IMR-90 (cell line): ENCODE data around the gene FAM149B1. TPM values are rescaled to one million over a fixed set of nuclear protein-coding genes. Genes with fewer than 3 reads are reported as not detected.

ENCODE experiments used
- ATAC-seq: fragments of 200-7000 bp; cut with Tn5 transposase; 2 replicates; pipeline ENCODE4 v1.9.1; 2020; ENCODE audit warnings: low read depth, mild to moderate bottlenecking, moderate library complexity
- BruUV-seq: library from RNA; stranded (reverse); fragments of 400-500 nt; replicated peaks from 2 replicates; lab custom pipeline; 2021; lab: Mats Ljungman, UMichigan
- CTCF ChIA-PET: fragments of 300-600 bp; formaldehyde crosslinking; extraction: SDS; loops from one replicate; lab custom pipeline; 2021; ENCODE audit warnings: antibody characterized with exemption; lab: Yijun Ruan, JAX
- POLR2A ChIA-PET: fragments of 300-600 bp; sonication (Branson Sonifier 250); formaldehyde crosslinking; loops from one replicate; lab custom pipeline; 2022; ENCODE audit warnings: antibody characterized with exemption; ENCODE audit not compliant: unreplicated experiment; lab: Charles Lee
- DNase-seq: peaks from one replicate; pipeline ENCODE4 v3.0.0; 2013
- H2AFZ ChIP-seq: replicated peaks from 2 replicates; pipeline ENCODE3; 2013; ENCODE audit warnings: low read length, mild to moderate bottlenecking; ENCODE audit not compliant: poor library complexity
- H2AK5ac ChIP-seq: 2 replicates; pipeline ENCODE4 v1.6.1; 2013; ENCODE audit warnings: low read depth, low read length, inconsistent platforms
- H2AK9ac ChIP-seq: replicated peaks from 2 replicates; pipeline ENCODE3; 2013; ENCODE audit warnings: mild to moderate bottlenecking, low read depth, low read length, moderate library complexity; ENCODE audit not compliant: poor library complexity
- H2BK120ac ChIP-seq: 2 replicates; pipeline ENCODE4 v1.6.1; 2013; ENCODE audit warnings: low read depth, low read length, inconsistent platforms
- H2BK15ac ChIP-seq: 3 replicates; pipeline ENCODE4 v1.6.1; 2013; ENCODE audit warnings: low read depth, low read length, inconsistent platforms
- H2BK20ac ChIP-seq: 2 replicates; pipeline ENCODE4 v1.6.1; 2013; ENCODE audit warnings: low read depth, mild to moderate bottlenecking, inconsistent platforms, low read length, moderate library complexity
- H2BK5ac ChIP-seq: 2 replicates; pipeline ENCODE4 v1.6.1; 2013; ENCODE audit warnings: mild to moderate bottlenecking, low read depth, low read length, inconsistent platforms; ENCODE audit not compliant: poor library complexity, severe bottlenecking
- H3K14ac ChIP-seq: replicated peaks from 2 replicates; pipeline ENCODE4 v1.6.1; 2013; ENCODE audit warnings: low read depth, low read length, inconsistent platforms
- H3K18ac ChIP-seq: 2 replicates; pipeline ENCODE4 v1.6.1; 2013; ENCODE audit warnings: low read depth, low read length, control low read depth
- H3K23ac ChIP-seq: 2 replicates; pipeline ENCODE4 v1.6.1; 2013; ENCODE audit warnings: low read depth, low read length, inconsistent platforms
- H3K27ac ChIP-seq: 2 replicates; pipeline ENCODE4 v1.5.1; 2013; ENCODE audit warnings: mild to moderate bottlenecking, control low read depth, low read length; ENCODE audit not compliant: insufficient read depth
- H3K27me3 ChIP-seq: 2 replicates; pipeline ENCODE4 v1.6.1; 2013; ENCODE audit warnings: low read length; ENCODE audit not compliant: control insufficient read depth, insufficient read depth
- H3K36me3 ChIP-seq: 2 replicates; pipeline ENCODE4 v1.6.1; 2013; ENCODE audit warnings: low read length, mixed read lengths; ENCODE audit not compliant: control insufficient read depth, insufficient read depth
- H3K4ac ChIP-seq: 2 replicates; pipeline ENCODE4 v1.6.1; 2013; ENCODE audit warnings: low read depth, low read length, inconsistent platforms
- H3K4me1 ChIP-seq: 2 replicates; pipeline ENCODE4 v1.6.1; 2013; ENCODE audit warnings: low read length, mixed read lengths; ENCODE audit not compliant: control insufficient read depth, insufficient read depth
- H3K4me2 ChIP-seq: 2 replicates; pipeline ENCODE4 v1.6.1; 2013; ENCODE audit warnings: low read depth, mild to moderate bottlenecking, control low read depth, low read length, moderate library complexity
- H3K4me3 ChIP-seq: 2 replicates; pipeline ENCODE4 v1.5.1; 2013; ENCODE audit warnings: low read depth, mild to moderate bottlenecking, control low read depth, low read length, moderate library complexity; ENCODE audit not compliant: insufficient read depth
- H3K56ac ChIP-seq: 2 replicates; pipeline ENCODE4 v1.6.1; 2013; ENCODE audit warnings: low read length, inconsistent platforms; ENCODE audit not compliant: insufficient read depth; ENCODE audit errors: extremely low read depth
- H3K79me1 ChIP-seq, 2 experiments: 2 replicates each; pipeline ENCODE4 v1.6.1; 2013; ENCODE audit warnings: low read length in 2 of 2, inconsistent platforms in 1 of 2, low read depth in 1 of 2
- H3K9ac ChIP-seq: 2 replicates; pipeline ENCODE4 v1.6.1; 2013; ENCODE audit warnings: low read depth, low read length, control low read depth
- H3K9me1 ChIP-seq: 2 replicates; pipeline ENCODE4 v1.6.1; 2013; ENCODE audit warnings: low read length, inconsistent platforms; ENCODE audit not compliant: insufficient read depth
- H3K9me3 ChIP-seq: 2 replicates; pipeline ENCODE4 v1.6.1; 2013; ENCODE audit warnings: low read length; ENCODE audit not compliant: control insufficient read depth, insufficient read depth
- H4K20me1 ChIP-seq: 2 replicates; pipeline ENCODE4 v1.6.1; 2013; ENCODE audit warnings: low read length, inconsistent platforms; ENCODE audit not compliant: insufficient read depth
- H4K5ac ChIP-seq: 2 replicates; pipeline ENCODE4 v1.6.1; 2013; ENCODE audit warnings: mild to moderate bottlenecking, low read depth, low read length, control low read depth
- H4K8ac ChIP-seq, 2 experiments: 2 replicates each; pipeline ENCODE4 v1.6.1; 2013; ENCODE audit warnings: low read depth in 2 of 2, low read length in 2 of 2, control low read depth in 1 of 2, inconsistent platforms in 1 of 2
- H4K91ac ChIP-seq: 2 replicates; pipeline ENCODE4 v1.6.1; 2013; ENCODE audit warnings: low read depth, low read length, inconsistent platforms; ENCODE audit not compliant: insufficient read depth
- BHLHE40 ChIP-seq: fragments of 150-350 bp; IDR thresholded peaks from 2 replicates; pipeline ENCODE4 v1.6.1; 2016; ENCODE audit warnings: mild to moderate bottlenecking, low read depth, low read length
- FOS ChIP-seq: fragments of 150-350 bp; IDR thresholded peaks from 2 replicates; pipeline ENCODE4 v1.6.1; 2016; ENCODE audit warnings: low read depth, low read length
- MAFK ChIP-seq: IDR thresholded peaks from 2 replicates; pipeline ENCODE4 v1.6.1; 2012; ENCODE audit warnings: low read depth, low read length, improper control_type of control experiment
- RFX5 ChIP-seq: IDR thresholded peaks from 2 replicates; pipeline ENCODE4 v1.8.0; 2012; ENCODE audit warnings: low read depth, mild to moderate bottlenecking, low read length, moderate library complexity
- SMC3 ChIP-seq: fragments of 150-350 bp; IDR thresholded peaks from 2 replicates; pipeline ENCODE4 v1.6.1; 2016; ENCODE audit warnings: low read depth, mild to moderate bottlenecking, antibody characterized with exemption, low read length, moderate library complexity
- WGBS, 2 experiments: methylation state at CpG; one replicate each; pipeline versions ENCODE4 v1.1.5 to v1.1.7; 2013; ENCODE audit warnings: missing lambda C conversion rate in 2 of 2; ENCODE audit not compliant: insufficient read length in 1 of 2; ENCODE audit errors: extremely low coverage in 2 of 2; 5-methylcytosine and 5-hydroxymethylcytosine counted together
- dilution Hi-C: fragments of 300-500 bp; cut with HindIII; formaldehyde crosslinking; loops from one replicate; pipeline ENCODE4 v1.14.3; 2018; ENCODE audit warnings: low sequenced_read_pairs; ENCODE audit not compliant: unreplicated experiment
- in situ Hi-C: fragments of 300-500 bp; cut with MboI; formaldehyde crosslinking; loops from 3 replicates; pipeline ENCODE4 v1.14.3; 2019; ENCODE audit warnings: low sequenced_read_pairs, inconsistent platforms, mixed read lengths
- intact Hi-C: fragments of 100-400 bp; cut with micrococcal nuclease; formaldehyde crosslinking; loops from 2 replicates; pipeline ENCODE4 v1.10.0; 2022
- polyA plus RNA-seq, 3 experiments: library from polyadenylated mRNA; depleted of rRNA; stranded (reverse); fragments of >200 nt; gene quantifications; 2 replicates each; pipeline ENCODE4 v1.2.3, GENCODE V29; 2012; ENCODE audit warnings: low replicate concordance in 1 of 3
- total RNA-seq: library from RNA; depleted of rRNA; stranded (reverse); fragments of >200 nt; gene quantifications from 2 replicates; pipeline ENCODE4 v1.2.3, GENCODE V29; 2012
- TF ChIP-seq, protein P1 (sequence below): conservative IDR thresholded peaks from 2 replicates; pipeline ENCODE4 v1.5.1; 2012; ENCODE audit warnings: mild to moderate bottlenecking, low read depth, low read length, improper control_type of control experiment
- TF ChIP-seq, protein P2 (sequence below): fragments of 150-350 bp; IDR thresholded peaks from 2 replicates; pipeline ENCODE4 v1.6.1; 2017; ENCODE audit warnings: mild to moderate bottlenecking, antibody characterized with exemption, low read length, low read depth

The FAM149B1 gene
- total and polyA plus RNA-seq, 2 of the 4 experiments (the other 2 are of a cell fraction), result 21.7 to 28.3 TPM

DNA sequence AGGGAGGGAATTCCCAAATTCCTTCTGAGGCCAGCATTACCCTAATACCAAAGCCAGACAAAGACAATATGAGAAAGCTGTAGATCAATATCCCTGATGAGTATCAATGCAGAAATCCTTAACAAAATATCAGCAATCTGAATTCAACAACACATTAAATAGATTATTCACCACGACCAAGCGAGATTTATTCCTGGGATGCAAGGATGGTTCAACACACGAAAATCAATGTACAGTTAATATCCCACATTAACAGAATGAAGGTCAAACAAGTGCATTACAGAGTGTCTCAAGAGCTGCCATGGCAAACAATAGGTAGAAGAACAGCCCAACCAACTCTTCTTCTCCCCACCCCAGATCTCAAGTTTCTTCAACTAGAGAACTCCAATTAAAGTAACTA lies 6.3 kb upstream of the FAM149B1 start:
- H2BK20ac ChIP-seq, result no peak overlapping the region
- H2BK15ac ChIP-seq, result no peak overlapping the region
- no peak for ATAC-seq
- H3K4me2 ChIP-seq, result no peak overlapping the region
- H3K4me1 ChIP-seq, result no peaks in the 10 kb centered on the region
- H3K9me1 ChIP-seq, result no peaks in the 10 kb centered on the region
- dilution Hi-C loops, result no loop called here
- H4K5ac ChIP-seq, result no peak overlapping the region
- peaks cover 10% of the 10 kb centered on the region; the same call in 1 of the 2 replicates for H4K20me1 ChIP-seq
- no peak overlapping the region for H2AK5ac ChIP-seq
- BruUV-seq, result no TSS peak
- no peak for TF ChIP-seq SMC3
- TF ChIP-seq BHLHE40, result no peak
- TF ChIP-seq FOS, result no peak
- TF ChIP-seq, protein P1, sequence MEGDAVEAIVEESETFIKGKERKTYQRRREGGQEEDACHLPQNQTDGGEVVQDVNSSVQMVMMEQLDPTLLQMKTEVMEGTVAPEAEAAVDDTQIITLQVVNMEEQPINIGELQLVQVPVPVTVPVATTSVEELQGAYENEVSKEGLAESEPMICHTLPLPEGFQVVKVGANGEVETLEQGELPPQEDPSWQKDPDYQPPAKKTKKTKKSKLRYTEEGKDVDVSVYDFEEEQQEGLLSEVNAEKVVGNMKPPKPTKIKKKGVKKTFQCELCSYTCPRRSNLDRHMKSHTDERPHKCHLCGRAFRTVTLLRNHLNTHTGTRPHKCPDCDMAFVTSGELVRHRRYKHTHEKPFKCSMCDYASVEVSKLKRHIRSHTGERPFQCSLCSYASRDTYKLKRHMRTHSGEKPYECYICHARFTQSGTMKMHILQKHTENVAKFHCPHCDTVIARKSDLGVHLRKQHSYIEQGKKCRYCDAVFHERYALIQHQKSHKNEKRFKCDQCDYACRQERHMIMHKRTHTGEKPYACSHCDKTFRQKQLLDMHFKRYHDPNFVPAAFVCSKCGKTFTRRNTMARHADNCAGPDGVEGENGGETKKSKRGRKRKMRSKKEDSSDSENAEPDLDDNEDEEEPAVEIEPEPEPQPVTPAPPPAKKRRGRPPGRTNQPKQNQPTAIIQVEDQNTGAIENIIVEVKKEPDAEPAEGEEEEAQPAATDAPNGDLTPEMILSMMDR, result no peak
- TF ChIP-seq RFX5, result no peak
- TF ChIP-seq, protein P2, sequence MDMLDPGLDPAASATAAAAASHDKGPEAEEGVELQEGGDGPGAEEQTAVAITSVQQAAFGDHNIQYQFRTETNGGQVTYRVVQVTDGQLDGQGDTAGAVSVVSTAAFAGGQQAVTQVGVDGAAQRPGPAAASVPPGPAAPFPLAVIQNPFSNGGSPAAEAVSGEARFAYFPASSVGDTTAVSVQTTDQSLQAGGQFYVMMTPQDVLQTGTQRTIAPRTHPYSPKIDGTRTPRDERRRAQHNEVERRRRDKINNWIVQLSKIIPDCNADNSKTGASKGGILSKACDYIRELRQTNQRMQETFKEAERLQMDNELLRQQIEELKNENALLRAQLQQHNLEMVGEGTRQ, result no peak
- TF ChIP-seq MAFK, result no peak
- H3K23ac ChIP-seq, result no peak overlapping the region
- ChIA-PET CTCF (no interaction called here), POLR2A (no interaction called here)
- in situ Hi-C loops, result no loop called here
- H2AFZ ChIP-seq, result no peak overlapping the region
- no peak overlapping the region for H2BK5ac ChIP-seq
- no peak overlapping the region for H3K4me3 ChIP-seq
- H3K79me1 ChIP-seq, result peaks cover 18 to 24% of the 10 kb centered on the region in 2 experiments
- H3K18ac ChIP-seq, result no peak overlapping the region
- no peak overlapping the region for H3K56ac ChIP-seq
- H4K91ac ChIP-seq, result no peak overlapping the region
- no peaks in the 10 kb centered on the region for H3K27me3 ChIP-seq
- no peak overlapping the region for H3K4ac ChIP-seq
- H4K8ac ChIP-seq, result no peak overlapping the region
- intact Hi-C loops, result no loop called here
- H3K27ac ChIP-seq, result no peak overlapping the region
- H3K9ac ChIP-seq, result no peak overlapping the region
- peaks cover 17% of the 10 kb centered on the region for H3K36me3 ChIP-seq
- H2BK120ac ChIP-seq, result no peak overlapping the region
- DNase-seq, result no peak
- no peaks in the 10 kb centered on the region for H3K9me3 ChIP-seq
- no peak overlapping the region for H2AK9ac ChIP-seq
- no peak overlapping the region for H3K14ac ChIP-seq
- WGBS, 2 experiments, result no CpG with 5 or more reads among the region's 3 CpGs
